GM12801 (cell line): ENCODE measurements around the gene CREB3L1.

Experiments
- CTCF ChIP-seq: IDR thresholded peaks from one replicate; pipeline ENCODE4 v1.5.1; 2011; ENCODE audit warnings: control low read depth; ENCODE audit not compliant: insufficient read length; ENCODE audit errors: extremely low read depth

Gene CREB3L1

DNA sequence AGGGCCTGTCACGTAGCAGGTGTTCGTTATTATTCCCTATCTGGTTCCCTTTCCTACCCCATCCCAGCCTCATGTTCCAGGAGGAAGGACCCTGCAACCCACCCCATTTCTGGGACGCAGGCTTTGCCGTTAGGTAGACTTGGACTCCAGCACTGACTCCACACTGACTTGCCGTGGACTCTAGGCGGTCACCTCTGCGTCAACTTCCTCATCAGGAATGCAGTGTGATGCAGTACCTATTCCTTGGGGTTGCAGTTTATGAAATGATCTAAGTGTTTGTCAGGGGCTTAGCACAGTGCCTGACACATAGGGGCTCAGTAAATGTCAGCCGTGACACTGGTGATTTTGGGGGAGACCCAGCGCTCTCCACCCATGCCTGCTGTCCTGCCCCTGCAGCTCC lies 86.6 kb downstream of the CREB3L1 start:
- TF ChIP-seq CTCF = no peak

- no peak for TF ChIP-seq CTCF
Observed at GRCh38 chr11:46364791-46365190, 87.3 kb downstream of the CREB3L1 start.

GRCh38 chr11:46366260-46366659 lies 88.8 kb downstream of the CREB3L1 start:
- no peak for TF ChIP-seq CTCF

DNA sequence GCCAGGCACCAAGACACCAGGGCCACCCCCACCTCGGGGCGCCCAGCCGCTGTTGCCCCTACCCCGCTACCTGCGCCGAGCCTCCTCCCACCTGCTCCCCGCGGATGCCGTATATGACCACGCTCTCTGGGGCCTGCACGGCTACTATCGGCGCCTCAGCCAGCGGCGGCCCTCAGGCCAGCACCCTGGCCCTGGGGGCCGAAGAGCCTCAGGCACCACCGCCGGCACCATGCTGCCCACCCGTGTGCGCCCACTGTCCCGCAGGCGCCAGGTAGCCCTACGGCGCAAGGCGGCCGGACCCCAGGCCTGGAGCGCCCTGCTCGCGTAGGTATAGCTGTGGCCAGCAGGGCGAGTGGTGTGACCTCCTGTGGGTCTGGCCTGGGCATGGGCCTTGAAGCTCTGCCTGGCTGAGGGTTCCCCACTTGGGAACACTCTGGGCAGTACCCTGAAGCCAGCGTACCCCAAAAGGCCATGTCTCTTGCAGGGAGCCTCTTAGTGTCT lies 89.2 kb downstream of the CREB3L1 start:
- TF ChIP-seq CTCF = no peak

GRCh38 chr11:46367244-46367915 lies 89.9 kb downstream of the CREB3L1 start:
- no peak for TF ChIP-seq CTCF

DNA sequence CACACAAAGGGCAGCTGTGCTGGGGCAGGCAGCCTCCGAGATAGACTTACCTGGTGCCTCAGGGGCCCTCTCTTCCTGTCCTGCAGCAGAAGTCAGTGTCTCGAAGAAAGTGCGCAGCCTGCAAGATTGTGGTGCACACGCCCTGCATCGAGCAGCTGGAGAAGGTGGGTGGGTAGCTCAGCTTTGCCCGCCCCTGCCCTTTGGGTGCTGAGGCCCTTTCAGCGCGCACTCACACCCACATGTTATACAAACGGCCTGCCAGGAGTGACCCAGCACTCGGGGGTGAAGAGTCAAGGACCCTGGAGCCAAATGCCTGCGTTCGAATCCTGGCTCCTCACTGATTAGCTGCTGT lies 90.4 kb downstream of the CREB3L1 start:
- TF ChIP-seq CTCF = no peak

DNA sequence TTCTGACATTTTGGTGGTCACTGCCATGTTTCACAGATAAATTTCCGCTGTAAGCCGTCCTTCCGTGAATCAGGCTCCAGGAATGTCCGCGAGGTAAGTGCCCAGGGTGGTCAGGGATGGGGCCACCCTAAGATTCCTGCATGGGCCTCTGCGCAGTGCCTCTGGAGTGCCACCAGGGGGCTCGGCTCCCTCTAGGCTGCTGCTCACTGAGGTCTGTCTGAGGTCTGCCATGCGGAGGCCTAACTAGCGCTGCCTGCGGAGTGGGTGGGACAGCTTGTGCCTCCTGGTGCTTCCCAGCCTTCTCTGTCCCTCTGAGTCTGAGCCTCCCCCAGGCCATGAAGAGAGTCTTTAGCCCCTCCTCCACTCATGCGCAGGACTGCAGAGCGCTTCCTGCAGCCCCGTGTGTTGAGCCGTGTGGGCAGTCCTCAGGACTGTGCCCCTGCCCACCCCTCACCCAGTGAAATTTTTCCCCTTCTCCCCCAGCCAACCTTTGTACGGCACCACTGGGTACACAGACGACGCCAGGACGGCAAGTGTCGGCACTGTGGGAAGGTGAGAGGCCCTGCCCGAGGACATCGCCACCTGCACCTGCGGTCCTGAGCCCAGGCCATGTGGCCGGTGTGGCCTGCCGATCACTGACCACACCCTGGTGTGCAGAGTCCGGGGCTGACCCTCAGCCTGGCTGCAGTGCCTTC lies 92.1 kb downstream of the CREB3L1 start:
- TF ChIP-seq CTCF = no peak
